CD4-positive, alpha-beta T cell treated with Interleukin-15 for 1 hour (primary cell): Measurements from ENCODE around the gene SNAP29.
"Not testable (repeated sequence)": the region's sequence is repeated elsewhere in the genome, so short reads cannot be mapped to it uniquely, and the experiment has no call there.

Source experiments
- DNase-seq: peaks from one replicate; pipeline ENCODE4 v3.0.0-alpha.2; 2020

The SNAP29 gene

GRCh38 chr22:20858615-20859416, at the start of gene SNAP29, which contains the start of gene PI4KA:
SNAP29 (plus strand) TSS chr22:20859007; CDS start chr22:20859111, 104 bp downstream.
PI4KA (minus strand) TSS chr22:20858811; CDS start chr22:20858725, 86 bp downstream.
- peak; percentile 98 for DNase-seq

DNA sequence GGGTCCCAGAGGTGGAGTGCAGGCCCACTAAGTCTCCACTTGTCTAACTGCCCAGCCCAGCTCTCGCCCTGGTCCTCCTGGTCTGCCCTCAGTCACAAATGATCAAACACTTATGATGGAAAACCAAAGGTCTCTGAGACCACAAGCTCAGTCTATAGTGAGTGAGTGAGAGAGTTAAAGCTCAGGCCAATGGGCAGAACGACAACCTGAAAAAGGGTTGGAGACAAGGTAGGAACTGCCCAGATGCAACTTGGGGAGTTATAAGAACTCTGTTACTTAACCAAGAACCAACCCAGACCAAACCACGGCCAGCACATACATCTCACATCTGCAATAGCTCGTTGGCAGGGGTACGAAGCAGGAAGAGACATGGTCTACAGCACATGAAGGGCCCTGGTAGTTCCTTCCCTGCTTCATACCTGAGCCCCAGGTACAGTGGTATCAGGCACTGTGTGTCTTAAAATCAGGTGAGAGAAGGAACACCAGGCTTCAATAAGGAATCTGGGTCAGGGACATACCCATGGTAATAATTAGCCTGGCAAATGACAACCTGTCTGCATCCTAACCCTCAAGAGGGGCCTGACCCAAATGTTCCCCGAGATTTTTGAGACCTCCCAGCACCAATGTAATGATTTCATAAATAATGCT, 49.1 kb upstream of the SNAP29 start:
- no peak for DNase-seq

GRCh38 chr22:20810645-20811044, 48.2 kb upstream of the SNAP29 start:
- DNase-seq, result peak; percentile 31

- DNase-seq, result no peak
Measured at GRCh38 chr22:20811171-20811570, 47.6 kb upstream of the SNAP29 start.

DNA sequence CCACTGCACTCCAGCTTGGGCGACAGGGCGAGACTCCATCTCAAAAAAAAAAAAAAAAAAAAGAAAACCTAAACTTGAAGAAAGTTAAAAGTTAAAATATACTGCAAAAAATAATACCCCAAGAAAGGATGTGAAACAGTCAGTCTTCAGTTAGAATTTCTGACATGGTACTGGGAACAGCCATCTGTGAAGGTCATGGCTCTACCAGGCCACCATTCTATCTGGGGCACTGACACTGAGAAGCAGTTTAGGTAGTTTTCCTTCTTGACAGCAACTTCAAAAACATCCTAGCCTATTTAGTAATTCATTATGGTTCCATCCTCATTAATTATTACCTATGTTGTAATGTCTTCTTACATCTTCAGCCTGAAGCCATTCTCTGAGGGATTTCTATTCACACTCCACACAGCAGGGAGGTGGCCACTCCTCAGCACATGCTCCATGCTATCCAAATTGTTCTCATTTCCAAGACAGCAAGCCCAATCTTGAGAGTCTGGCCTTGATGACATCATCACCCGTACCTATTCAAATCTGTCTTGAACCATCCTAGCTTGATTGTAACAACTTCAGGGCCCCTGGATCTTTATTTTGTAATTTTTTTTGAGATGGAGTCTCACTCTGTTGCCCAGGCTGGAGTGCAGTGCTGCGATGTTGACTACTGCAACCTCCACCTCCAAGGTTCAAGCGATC, 46.7 kb upstream of the SNAP29 start:
- no peak for DNase-seq

DNA sequence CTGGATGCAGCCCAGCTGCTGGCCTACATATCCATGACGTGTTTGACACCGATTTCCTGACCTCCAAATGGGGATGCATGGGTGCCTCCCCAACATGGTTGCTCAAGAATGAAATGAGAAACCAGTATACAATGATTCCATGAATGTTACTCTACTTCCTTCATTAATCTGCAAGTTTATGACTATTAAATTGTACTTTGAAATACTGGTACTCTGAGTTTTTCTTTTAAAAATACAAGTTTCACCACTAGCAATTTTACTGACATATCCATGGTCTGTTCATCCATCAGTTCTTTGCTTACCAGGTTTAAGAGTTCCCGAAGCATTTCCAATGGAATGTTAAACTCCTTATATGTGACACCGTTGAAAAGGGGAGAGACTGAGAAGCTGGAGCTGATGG, 45.8 kb upstream of the SNAP29 start:
- no peak for DNase-seq

DNA sequence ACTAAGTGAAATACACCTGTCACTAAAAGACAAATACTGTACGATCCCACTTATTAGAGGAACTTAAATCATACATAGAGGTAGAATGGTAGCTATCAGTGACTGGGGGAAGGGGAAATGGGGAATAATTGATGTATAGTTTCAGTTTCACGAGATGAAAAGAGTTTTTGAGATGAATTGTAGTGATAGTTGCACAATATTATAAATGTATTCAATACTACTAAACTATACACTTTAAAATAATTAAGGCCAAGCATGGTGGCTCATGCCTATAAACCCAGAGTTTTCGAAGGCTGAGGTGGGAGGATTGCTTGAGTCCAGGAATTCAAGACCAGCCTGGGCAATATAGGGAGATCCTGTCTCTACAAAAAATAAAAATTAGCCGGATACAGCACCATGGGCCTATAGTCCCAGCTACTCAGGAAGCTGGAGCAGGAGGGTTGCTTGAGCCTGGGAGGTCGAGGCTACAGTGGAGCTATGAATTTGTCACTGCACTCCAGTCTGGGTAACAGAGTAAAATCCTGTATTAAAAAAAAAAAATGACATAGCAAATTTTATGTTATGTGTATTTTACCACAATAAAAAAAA, 44.5 kb upstream of the SNAP29 start:
- no peak for DNase-seq

DNA sequence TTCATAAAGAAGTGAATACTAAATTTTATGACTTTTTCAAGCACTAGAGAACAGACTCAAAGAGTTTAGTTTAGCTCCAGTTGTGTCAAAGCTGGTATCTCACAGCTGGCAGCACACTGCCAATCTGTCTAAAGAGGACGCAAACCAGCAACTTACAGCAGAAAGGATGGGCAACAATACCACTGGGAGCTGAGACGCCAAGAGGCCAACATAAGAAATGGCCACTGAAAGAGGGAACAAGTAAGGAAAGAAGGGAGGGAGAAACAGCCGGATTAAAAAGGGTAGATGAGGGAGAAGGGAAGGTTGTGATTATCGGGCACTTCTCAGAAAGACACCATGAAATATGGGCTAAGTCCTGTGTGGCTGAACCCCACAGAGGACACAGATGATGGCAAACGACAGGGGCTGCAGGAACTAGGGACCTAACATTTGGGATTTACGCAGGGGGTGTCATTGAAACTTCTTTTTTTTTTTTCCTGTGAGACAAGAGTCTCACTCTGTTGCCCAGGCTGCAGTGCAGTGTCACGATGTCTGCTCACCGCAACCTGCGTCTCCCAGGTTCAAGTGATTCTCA, 43.2 kb upstream of the SNAP29 start:
- DNase-seq, result no peak

DNA sequence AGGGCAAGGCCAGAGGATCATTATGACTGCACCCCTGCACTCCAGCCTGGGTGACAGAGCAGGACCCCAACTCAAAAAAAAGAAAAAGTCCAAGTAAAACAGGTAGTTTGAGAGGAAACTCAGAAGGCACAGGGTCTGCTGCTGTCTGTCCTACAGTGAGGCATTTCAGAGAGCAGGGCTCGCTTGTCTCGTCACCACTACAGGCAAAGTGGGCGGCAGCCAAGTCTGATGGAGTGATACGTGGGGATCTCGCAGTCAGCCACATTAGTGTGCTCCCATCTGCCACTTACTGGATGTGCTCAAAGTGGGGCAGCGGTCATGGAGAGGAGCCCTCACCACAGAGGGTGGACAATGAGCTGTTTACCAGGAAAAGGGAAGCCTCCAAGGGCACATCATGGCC, 42.2 kb upstream of the SNAP29 start:
- DNase-seq, result no peak

GRCh38 chr22:20818471-20818870, 40.3 kb upstream of the SNAP29 start:
- no peak for DNase-seq

- no peak for DNase-seq
Measured at GRCh38 chr22:20819471-20819870, 39.3 kb upstream of the SNAP29 start.

- DNase-seq, result not testable (repeated sequence)
Measured at GRCh38 chr22:20821717-20822239, 37.0 kb upstream of the SNAP29 start.

DNA sequence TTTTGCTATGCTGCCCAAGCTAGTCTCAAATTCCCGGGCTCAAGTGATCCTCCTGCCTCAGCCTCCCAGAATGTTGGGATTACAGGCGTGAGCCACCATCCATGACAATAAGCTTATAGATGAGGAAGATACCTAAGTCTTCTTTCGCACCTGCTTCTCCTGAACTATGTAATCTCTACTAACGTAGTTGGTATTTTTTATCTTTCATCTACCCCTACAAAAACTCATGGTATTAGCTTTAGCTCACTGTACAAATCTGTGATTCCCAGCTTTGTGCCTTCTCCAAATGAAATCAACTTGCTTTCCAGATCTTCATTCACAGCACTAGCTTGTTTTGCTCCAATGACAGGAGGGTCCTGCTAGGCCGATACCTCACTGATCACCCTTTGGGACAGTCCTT, 36.6 kb upstream of the SNAP29 start:
- no peak for DNase-seq

DNA sequence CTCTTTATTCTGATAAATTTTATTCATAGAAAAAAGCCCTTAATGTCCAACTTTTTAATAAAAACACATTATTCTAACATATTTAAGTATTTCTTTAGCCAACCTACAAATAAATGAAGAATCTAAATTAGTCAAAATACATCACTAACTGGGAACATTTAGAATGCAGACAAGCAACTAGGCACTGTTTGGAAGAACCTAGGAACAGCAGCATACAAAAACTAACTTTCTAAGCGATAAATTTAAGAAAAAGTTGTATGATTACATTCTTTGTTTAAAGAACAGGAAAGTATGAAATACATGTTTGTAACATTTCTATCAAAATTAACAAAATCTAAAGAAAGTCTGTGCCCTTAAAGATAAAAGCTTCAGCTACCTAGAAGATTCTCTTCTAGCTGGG, 35.5 kb upstream of the SNAP29 start:
- DNase-seq, result no peak

GRCh38 chr22:20825216-20825615, 33.6 kb upstream of the SNAP29 start:
- DNase-seq, result not testable (repeated sequence)

- no peak for DNase-seq
Measured at GRCh38 chr22:20825624-20826023, 33.2 kb upstream of the SNAP29 start.

DNA sequence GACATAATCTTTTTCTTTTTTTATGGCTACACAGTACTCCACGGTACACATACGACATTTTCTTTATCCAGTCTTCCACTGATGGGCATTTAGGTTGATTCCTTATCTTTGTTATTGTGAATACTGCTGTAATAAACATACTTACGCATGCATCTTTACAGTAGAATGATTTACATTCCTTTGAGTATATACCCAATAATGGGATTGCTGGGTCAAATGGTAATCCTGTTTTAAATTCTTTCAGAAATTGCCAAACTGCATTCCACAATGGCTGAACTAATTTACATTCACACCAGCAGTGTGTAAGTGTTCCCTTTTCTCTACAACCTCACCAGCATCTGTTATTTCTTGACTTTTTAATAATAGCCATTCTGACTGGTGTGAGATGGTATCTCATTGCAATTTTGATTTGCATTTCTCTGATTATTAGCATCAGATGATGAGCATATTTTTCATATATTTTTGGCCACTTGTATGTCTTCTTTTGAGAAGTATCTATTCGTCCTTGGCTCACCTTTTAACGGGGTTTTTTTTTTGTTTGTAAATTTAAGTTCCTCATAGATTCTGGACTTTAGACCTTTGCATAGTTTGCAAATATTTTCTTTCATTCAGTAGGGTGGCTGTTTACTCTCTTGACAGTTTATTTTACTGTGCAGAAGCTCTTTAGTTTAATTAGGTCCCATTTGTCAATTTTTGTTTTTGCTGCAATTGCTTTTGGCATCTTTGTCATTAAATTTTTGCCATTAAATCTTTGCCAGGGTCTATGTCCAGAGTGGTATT, 32.2 kb upstream of the SNAP29 start:
- not testable (repeated sequence) for DNase-seq

DNA sequence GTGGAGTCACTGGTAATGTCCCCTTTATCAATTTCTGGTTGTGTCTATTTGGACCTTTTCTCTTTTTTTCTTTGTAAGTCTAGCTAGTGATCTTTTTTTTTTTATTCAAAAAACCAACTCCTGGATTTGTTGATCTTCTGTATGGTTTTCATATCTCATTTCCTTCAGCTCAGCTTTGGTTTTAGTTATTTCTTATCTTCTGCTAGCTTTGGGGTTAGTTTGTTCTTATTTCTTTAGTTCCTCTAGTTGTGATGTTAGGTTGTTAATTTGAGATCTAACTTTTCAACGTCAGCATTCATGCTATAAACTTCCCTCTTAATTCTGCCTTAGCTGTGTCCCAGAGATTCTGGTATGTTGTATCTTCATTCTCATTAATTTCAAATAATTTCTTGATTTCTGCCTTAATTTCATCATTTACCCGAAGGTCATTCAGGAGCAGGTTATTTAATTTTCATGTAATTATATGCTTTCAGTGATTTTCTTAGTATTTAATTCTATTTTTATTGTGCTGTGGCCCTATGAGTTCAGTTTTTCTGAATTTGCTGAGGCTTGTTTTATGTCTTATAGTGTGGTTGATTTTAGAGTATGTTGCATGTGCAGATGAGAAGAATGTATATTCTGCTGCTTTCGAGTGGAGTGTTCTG, 29.2 kb upstream of the SNAP29 start:
- DNase-seq, result no peak

DNA sequence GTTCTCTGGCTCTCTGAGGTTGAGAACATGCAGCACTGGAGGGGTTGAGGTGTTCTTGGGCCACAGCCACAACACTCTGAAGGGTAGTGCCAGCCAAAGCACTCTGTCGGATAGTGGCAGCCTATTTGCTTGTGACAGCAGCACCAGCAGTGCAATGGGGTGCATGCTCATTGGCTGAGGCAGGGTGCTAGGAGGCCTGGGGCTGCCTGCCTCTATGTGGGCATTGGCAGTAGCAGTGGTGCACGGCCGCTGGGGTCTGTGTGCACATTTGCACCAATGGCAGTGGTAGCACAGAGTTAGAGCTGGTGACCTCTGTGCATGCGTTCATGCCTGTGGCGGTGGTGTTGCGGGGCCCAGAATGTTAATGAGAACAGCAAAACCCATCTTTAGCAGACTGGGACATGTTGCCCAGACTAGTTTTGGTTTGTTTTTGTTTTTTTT, 25.6 kb upstream of the SNAP29 start:
- no peak for DNase-seq

DNA sequence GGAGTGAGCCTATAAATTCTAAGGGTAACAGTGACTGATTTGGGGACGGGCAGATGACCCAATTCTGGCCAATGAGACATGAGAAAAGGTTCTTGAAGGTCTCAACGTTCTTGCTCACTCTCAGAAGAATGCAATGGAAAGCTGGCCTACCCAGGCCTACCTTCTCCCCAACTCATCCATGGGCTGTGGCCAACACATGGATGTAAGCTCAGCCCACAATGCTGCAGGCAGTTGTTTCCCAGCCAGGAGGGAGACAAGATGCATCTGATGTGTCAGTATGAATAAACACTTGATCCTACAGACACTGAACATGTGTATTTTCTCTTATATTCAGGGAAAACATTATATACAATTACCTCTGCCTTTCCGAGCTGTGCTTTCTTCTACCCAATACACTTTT, 24.6 kb upstream of the SNAP29 start:
- DNase-seq, result no peak

DNA sequence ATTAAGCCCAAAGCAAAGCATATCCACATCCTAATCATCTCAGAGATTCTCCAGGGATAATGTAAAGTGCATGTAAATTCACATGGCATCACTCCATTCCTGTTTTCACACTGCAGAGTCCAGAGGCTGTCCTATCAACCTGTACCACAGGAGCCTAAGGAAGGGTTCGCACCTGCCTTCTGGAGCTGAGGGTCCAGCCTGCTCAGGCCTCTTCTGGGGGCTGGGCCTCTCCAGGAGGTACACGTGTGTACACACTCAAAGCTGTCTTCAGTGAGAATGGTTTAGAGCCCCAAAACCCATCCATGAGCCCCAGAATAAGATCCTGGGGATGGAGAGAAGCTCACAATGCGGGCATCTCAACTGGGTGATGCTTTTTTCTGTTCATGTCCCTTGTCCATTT, 24.1 kb upstream of the SNAP29 start:
- DNase-seq, result no peak
